Kidney epithelial cell (primary cell): ENCODE results near the gene FHL3. TPM values are rescaled to one million over a fixed set of nuclear protein-coding genes. Genes with fewer than 3 reads are reported as not detected.
"Not testable (repeated sequence)": the region's sequence is repeated elsewhere in the genome, so short reads cannot be mapped to it uniquely, and the experiment has no call there.

Source experiments
- DNase-seq: peaks from one replicate; pipeline ENCODE4 v3.0.0-alpha.2; 2010; ENCODE audit warnings: low read depth
- H3K27me3 ChIP-seq: 2 replicates; pipeline ENCODE4 v1.6.0; 2011; ENCODE audit warnings: low read length; ENCODE audit not compliant: control insufficient read depth, insufficient read depth
- H3K36me3 ChIP-seq: 2 replicates; pipeline ENCODE4 v1.5.1; 2011; ENCODE audit warnings: low read length; ENCODE audit not compliant: control insufficient read depth, insufficient read depth
- H3K4me3 ChIP-seq: 2 replicates; pipeline ENCODE4 v1.5.1; 2011; ENCODE audit warnings: low read depth, mild to moderate bottlenecking, control low read depth, low read length
- total RNA-seq: library from RNA; depleted of rRNA; stranded (reverse); fragments of >200 nt; gene quantifications from 2 replicates; pipeline ENCODE4 v1.2.3, GENCODE V29; 2015
- TF ChIP-seq, protein P1 (sequence below): IDR thresholded peaks from 2 replicates; pipeline ENCODE4 v1.5.1; 2011; ENCODE audit warnings: mild to moderate bottlenecking, moderate library complexity, low read length, control low read depth, inconsistent platforms; ENCODE audit not compliant: insufficient read depth, poor library complexity, severe bottlenecking

FHL3 gene
- total RNA-seq, 1 donor from 2014 or later: 40.8 TPM

DNA sequence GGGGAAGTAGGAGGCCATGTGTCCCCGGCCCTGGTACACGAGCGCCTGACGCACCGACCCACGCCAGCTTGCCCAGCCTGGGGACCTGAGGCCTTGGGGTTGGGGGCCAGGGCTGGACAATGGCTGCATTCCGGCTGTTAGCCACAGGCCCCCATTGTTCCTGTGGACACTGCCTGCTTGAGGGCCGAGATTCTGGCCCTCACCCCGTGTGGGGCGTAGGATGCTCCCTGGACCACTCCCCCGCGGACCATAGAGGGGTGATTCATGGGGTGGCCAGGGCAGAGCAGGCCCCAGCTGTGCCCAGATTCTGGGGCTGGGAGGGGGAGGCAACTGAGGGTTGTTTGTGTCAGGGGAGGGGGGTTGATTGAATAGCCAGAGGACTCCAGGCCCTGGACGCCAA is 29.6 kb upstream of the FHL3 start:
- no peak for DNase-seq
- no peaks in the 10 kb centered on the region for H3K27me3 ChIP-seq
- no peaks in the 10 kb centered on the region for H3K36me3 ChIP-seq
- TF ChIP-seq, protein P1, sequence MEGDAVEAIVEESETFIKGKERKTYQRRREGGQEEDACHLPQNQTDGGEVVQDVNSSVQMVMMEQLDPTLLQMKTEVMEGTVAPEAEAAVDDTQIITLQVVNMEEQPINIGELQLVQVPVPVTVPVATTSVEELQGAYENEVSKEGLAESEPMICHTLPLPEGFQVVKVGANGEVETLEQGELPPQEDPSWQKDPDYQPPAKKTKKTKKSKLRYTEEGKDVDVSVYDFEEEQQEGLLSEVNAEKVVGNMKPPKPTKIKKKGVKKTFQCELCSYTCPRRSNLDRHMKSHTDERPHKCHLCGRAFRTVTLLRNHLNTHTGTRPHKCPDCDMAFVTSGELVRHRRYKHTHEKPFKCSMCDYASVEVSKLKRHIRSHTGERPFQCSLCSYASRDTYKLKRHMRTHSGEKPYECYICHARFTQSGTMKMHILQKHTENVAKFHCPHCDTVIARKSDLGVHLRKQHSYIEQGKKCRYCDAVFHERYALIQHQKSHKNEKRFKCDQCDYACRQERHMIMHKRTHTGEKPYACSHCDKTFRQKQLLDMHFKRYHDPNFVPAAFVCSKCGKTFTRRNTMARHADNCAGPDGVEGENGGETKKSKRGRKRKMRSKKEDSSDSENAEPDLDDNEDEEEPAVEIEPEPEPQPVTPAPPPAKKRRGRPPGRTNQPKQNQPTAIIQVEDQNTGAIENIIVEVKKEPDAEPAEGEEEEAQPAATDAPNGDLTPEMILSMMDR: no peak
- no peak overlapping the region for H3K4me3 ChIP-seq

DNA sequence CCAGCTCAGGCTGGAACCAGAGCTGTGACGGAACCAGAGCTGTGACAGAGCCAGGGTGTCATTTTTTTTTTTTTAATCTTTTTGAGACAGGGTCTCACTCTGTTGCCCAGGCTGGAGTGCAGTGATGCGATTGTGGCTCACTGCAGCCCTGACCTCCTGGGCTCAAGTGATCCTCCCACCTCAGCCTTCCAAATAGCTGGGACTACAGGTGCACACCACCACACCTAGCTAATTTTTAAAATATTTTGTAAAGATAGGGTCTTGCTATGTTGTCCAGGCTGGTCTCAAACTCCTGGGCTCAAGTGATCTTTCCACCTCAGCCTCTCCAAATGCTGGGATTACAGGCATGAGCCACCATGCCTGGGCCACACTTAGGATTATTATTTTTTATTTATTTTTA is 27.7 kb upstream of the FHL3 start:
- not testable (repeated sequence) for DNase-seq, H3K36me3 ChIP-seq, H3K4me3 ChIP-seq, H3K27me3 ChIP-seq

DNA sequence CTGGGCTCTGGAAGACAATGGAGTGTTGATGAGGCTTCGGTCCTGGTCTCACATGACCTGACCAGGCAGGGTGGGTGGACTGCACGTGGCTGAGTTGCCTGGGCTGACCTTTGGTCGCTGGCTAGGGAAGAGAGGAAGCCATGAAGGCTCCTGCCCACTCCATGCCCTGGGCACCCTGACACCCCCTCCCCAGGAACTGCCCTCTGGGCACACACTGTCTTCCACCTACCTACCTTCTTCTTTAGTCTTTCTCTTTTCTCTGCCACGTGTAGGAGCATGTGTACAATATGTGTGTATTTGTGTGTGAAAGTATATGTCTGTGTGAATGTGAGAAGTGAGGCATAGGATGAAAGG is 26.2 kb upstream of the FHL3 start:
- H3K27me3 ChIP-seq: no peaks in the 10 kb centered on the region
- TF ChIP-seq, protein P1: no peak
- no peaks in the 10 kb centered on the region for H3K36me3 ChIP-seq
- DNase-seq: no peak
- H3K4me3 ChIP-seq: no peak overlapping the region

DNA sequence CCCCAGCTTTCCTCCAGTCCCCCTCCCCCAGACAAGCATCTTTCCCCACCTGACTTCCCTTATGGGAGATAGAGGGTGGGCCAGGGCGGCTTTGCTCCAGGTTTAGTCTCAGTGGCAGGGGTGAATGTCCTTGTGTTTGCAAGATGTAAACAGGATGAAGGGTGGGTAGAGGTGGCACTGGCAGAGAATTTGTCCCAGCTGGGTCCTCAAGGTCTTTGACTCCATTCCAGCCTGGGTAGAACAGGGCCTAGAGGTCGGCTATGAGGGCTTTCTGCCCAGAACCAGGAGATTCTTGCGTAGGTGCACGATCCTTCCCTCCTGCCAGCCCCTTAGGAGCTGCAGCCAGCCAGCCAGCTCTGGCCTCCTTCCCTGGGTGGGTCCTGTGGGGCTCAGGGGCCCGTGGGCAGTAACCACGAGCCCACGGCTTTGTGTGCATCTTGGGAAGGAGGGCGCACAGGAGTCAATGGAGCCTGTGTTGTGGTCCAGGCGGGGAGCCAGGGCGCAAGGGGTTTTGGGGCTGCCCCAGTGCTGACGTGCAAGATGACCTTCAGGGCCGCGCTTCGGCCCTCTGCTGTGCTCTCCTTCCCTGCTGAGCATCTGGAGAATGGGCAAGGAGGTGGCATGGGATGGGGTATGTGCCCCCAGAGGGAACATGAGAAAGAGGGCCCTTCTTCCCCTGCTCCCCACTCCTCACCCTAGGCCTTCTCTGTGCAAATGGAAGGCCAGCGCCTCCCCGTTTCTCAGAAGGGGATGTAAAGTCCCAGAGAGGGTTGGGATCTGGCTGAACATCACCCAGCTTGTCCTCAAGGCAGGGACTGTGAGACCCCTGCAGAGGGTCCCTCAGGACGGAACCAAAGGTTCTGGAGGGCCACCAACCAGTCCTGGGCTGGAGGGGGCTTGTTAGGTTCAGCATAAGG is 25.5 kb upstream of the FHL3 start:
- TF ChIP-seq, protein P1: no peak
- Histone ChIP-seq H3K4me3 (no peak overlapping the region), H3K36me3 (no peaks in the 10 kb centered on the region), H3K27me3 (no peaks in the 10 kb centered on the region)
- DNase-seq: no peak

GRCh38 chr1:38029685-38030511 is 24.6 kb upstream of the FHL3 start:
- TF ChIP-seq, protein P1: no peak
- Histone ChIP-seq H3K4me3 (no peak overlapping the region), H3K36me3 (no peaks in the 10 kb centered on the region), H3K27me3 (no peaks in the 10 kb centered on the region)
- peak; percentile 50 for DNase-seq

DNA sequence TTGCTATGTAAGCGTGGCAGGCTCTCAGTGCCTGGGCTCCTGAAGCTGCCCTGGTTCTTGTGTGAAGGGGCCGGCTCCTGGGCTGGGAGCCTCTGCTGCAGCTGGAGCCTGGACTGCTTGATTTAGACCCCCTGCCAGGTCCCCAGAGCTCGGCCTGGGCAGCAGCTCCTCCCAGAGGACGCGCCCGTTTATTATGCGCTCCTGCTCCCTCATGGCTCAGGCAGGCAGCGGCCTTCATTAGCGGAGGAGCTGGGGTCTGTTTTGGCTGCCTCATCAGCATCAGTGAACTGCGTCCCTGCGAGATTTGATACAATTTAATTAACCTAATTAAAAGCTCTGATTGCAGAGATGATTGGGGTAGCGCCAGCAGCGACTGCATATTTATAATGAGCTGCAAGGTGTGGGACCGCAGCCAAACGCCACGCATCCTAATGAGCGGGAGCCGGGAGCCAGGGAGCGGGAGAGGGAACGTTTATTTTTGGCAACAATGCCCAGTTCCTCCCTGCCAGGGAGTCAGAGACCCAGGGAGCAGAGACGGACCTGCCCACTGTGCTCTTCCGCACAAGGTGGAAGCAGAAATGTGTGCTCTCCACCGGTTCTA is 23.9 kb upstream of the FHL3 start:
- no peak overlapping the region for H3K4me3 ChIP-seq
- DNase-seq: no peak
- no peaks in the 10 kb centered on the region for H3K27me3 ChIP-seq
- TF ChIP-seq, protein P1: peak; percentile 2
- H3K36me3 ChIP-seq: no peaks in the 10 kb centered on the region
